Fibroblast of lung (primary cell): ENCODE results near the gene SPDL1. TPM values are rescaled to one million over a fixed set of nuclear protein-coding genes. Genes with fewer than 3 reads are reported as not detected.

ENCODE experiments used
- DNase-seq, 2 donors: peaks; one replicate each; pipeline versions ENCODE4 v3.0.0 to v3.0.0-alpha.2; 2010; ENCODE audit warnings: low read depth in 2 of 2
- H2AFZ ChIP-seq: 2 replicates; pipeline ENCODE4 v1.5.1; 2012; ENCODE audit warnings: low read length, control low read depth, inconsistent platforms
- H3K27ac ChIP-seq: 2 replicates; pipeline ENCODE4 v1.5.1; 2011; ENCODE audit warnings: low read length, control low read depth; ENCODE audit not compliant: insufficient read depth
- H3K27me3 ChIP-seq: 2 replicates; pipeline ENCODE4 v1.5.1; 2011; ENCODE audit warnings: mild to moderate bottlenecking, low read length; ENCODE audit not compliant: control insufficient read depth, insufficient read depth
- H3K36me3 ChIP-seq: 2 replicates; pipeline ENCODE4 v1.5.1; 2011; ENCODE audit warnings: low read length; ENCODE audit not compliant: control insufficient read depth, insufficient read depth
- H3K4me1 ChIP-seq: 2 replicates; pipeline ENCODE4 v1.5.1; 2011; ENCODE audit warnings: low read length; ENCODE audit not compliant: control insufficient read depth, insufficient read depth; ENCODE audit errors: extremely low read depth
- H3K4me2 ChIP-seq: 2 replicates; pipeline ENCODE4 v1.5.1; 2011; ENCODE audit warnings: low read length, control low read depth; ENCODE audit not compliant: insufficient read depth; ENCODE audit errors: extremely low read depth
- H3K4me3 ChIP-seq, 4 experiments: fragments of 200-600 bp in 1 of 4; sonication (generic) in 1 of 4; replicated peaks in 1 of 4; 2 replicates each; pipeline ENCODE4 v1.5.1; 2011 to 2016; ENCODE audit warnings: low read length in 4 of 4, low read depth in 3 of 4, mild to moderate bottlenecking in 3 of 4, control low read depth in 2 of 4, inconsistent platforms in 1 of 4, mixed read lengths in 1 of 4; ENCODE audit not compliant: insufficient read depth in 1 of 4; ENCODE audit errors: control extremely low read depth in 1 of 4
- H3K79me2 ChIP-seq: 2 replicates; pipeline ENCODE4 v1.5.1; 2012; ENCODE audit warnings: mild to moderate bottlenecking, low read length, inconsistent platforms; ENCODE audit not compliant: control insufficient read depth, insufficient read depth
- H3K9ac ChIP-seq: 2 replicates; pipeline ENCODE4 v1.5.1; 2011; ENCODE audit warnings: mild to moderate bottlenecking, low read length, control low read depth; ENCODE audit not compliant: insufficient read depth
- H3K9me3 ChIP-seq: 2 replicates; pipeline ENCODE4 v1.5.1; 2012; ENCODE audit warnings: low read depth, low read length; ENCODE audit not compliant: control insufficient read depth, insufficient read depth
- H4K20me1 ChIP-seq: 2 replicates; pipeline ENCODE4 v1.5.1; 2011; ENCODE audit warnings: low read length; ENCODE audit not compliant: control insufficient read depth, insufficient read depth; ENCODE audit errors: extremely low read depth
- EZH2 ChIP-seq: IDR thresholded peaks from 2 replicates; pipeline ENCODE4 v1.5.1; 2012; ENCODE audit warnings: low read length, control low read depth, mild to moderate bottlenecking; ENCODE audit errors: missing control alignments
- polyA plus RNA-seq, 2 donors: library from polyadenylated mRNA; depleted of rRNA in 1 of 2; stranded (reverse) in 1 of 2; unstranded in 1 of 2; fragments of >200 nt; gene quantifications; 2 replicates each; pipeline ENCODE4 v1.2.1, GENCODE V29; 2011 to 2012; ENCODE audit warnings: missing spikeins in 1 of 2
- total RNA-seq: library from RNA; depleted of rRNA; stranded (reverse); fragments of >200 nt; gene quantifications from 2 replicates; pipeline ENCODE4 v1.2.1, GENCODE V29; 2014
- TF ChIP-seq, protein P1 (sequence below), 2 donors: IDR thresholded peaks in 1 of 2; conservative IDR thresholded peaks in 1 of 2; 1 replicate in 1 of 2; 2 replicates in 1 of 2; pipeline ENCODE4 v1.5.1; 2011 to 2012; ENCODE audit warnings: low read length in 2 of 2, control low read depth in 1 of 2, inconsistent platforms in 1 of 2, low read depth in 1 of 2, mild to moderate bottlenecking in 1 of 2

Gene SPDL1
- total and polyA plus RNA-seq, 2 donors (not counting 1 experiment from before 2014, with no cell fraction given) = 10.9 to 24.5 TPM

DNA sequence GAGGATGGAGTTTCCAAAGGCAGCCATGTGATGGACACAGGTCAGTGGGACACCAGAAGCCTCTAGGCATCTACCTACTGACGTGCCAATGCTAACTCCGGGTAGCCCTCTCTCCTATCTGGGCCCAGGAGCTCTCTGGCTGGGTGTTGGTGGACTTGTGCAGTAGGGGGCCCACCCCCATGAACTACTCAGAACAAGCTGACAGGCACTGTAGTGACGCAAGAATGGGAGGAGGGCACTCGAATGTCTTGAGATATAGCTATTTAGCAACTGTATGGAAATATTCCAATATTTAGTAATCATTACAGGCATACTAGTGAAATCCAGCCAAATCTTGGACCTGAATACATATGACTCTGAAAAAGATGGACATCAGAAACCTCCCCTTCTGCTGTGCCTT is 47.8 kb downstream of the SPDL1 start:
- no peaks in the 10 kb centered on the region for H3K79me2 ChIP-seq
- H3K9ac ChIP-seq = no peak overlapping the region
- TF ChIP-seq EZH2 = no peak
- TF ChIP-seq, protein P1, sequence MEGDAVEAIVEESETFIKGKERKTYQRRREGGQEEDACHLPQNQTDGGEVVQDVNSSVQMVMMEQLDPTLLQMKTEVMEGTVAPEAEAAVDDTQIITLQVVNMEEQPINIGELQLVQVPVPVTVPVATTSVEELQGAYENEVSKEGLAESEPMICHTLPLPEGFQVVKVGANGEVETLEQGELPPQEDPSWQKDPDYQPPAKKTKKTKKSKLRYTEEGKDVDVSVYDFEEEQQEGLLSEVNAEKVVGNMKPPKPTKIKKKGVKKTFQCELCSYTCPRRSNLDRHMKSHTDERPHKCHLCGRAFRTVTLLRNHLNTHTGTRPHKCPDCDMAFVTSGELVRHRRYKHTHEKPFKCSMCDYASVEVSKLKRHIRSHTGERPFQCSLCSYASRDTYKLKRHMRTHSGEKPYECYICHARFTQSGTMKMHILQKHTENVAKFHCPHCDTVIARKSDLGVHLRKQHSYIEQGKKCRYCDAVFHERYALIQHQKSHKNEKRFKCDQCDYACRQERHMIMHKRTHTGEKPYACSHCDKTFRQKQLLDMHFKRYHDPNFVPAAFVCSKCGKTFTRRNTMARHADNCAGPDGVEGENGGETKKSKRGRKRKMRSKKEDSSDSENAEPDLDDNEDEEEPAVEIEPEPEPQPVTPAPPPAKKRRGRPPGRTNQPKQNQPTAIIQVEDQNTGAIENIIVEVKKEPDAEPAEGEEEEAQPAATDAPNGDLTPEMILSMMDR (conservative IDR thresholded peaks at IDR 0.05 in 1 of 2, IDR thresholded peaks at IDR 0.05 in 1 of 2; ENCODE audit: low read depth in 1 of 2, low read length in 2 of 2) = no peak
- H2AFZ ChIP-seq = no peak overlapping the region
- H3K27ac ChIP-seq = no peak overlapping the region
- peaks cover 15% of the 10 kb centered on the region for H3K4me1 ChIP-seq
- H3K4me3 ChIP-seq = no peak overlapping the region
- H3K4me2 ChIP-seq = no peak overlapping the region
- no peaks in the 10 kb centered on the region for H3K27me3 ChIP-seq
- DNase-seq = peak; percentile 25 to 91
- no peaks in the 10 kb centered on the region for H3K36me3 ChIP-seq
- no peaks in the 10 kb centered on the region for H3K9me3 ChIP-seq
- H4K20me1 ChIP-seq = no peaks in the 10 kb centered on the region

DNA sequence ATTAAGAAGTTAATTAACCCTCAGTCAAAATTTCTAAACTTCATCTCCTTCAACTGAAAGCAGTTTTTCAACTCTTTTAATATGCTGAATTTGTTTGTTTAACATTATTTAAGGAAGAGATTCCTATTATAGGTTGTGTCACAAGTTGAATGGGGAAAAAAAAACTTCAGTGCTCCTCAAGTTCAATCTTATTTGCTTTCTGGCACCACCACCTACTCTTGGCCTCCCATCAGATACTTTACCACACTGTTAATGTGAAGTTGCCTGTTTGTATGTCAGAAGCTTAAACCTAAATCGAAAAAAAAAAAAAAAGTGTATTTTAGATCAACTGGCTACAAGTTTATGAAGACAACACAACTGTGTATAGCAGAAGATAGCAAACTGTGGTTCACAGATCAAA is 49.4 kb downstream of the SPDL1 start:
- no peaks in the 10 kb centered on the region for H3K9me3 ChIP-seq
- TF ChIP-seq, protein P1 (conservative IDR thresholded peaks at IDR 0.05 in 1 of 2, IDR thresholded peaks at IDR 0.05 in 1 of 2; ENCODE audit: low read depth in 1 of 2, low read length in 2 of 2) = no peak
- TF ChIP-seq EZH2 = no peak
- no peak overlapping the region for H3K9ac ChIP-seq
- H2AFZ ChIP-seq = no peak overlapping the region
- no peaks in the 10 kb centered on the region for H3K36me3 ChIP-seq
- no peaks in the 10 kb centered on the region for H3K27me3 ChIP-seq
- H3K27ac ChIP-seq = no peak overlapping the region
- no peak for DNase-seq
- H4K20me1 ChIP-seq = no peaks in the 10 kb centered on the region
- H3K4me2 ChIP-seq = no peak overlapping the region
- no peak overlapping the region for H3K4me3 ChIP-seq
- no peaks in the 10 kb centered on the region for H3K79me2 ChIP-seq
- peaks cover 9% of the 10 kb centered on the region for H3K4me1 ChIP-seq

DNA sequence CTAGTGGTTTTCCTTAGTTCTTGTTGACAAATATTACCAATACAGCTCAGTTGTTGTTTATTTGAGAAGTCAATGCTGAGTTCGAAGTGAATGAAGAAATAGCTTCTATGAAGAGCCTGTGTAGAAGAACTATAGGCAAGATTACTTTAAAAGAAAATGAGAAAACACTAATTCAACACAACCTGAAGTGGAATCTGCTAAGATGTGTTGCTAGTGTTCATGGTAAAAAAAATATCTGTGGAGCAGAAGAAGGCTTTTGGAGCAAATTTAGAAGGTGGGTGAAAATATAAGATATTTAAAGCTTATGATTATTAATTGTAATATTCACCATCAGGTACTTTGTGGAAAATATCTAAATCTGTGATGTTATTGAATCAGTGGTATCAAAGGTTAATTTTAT is 51.0 kb downstream of the SPDL1 start:
- no peak overlapping the region for H3K9ac ChIP-seq
- no peak overlapping the region for H2AFZ ChIP-seq
- H3K9me3 ChIP-seq = no peaks in the 10 kb centered on the region
- no peaks in the 10 kb centered on the region for H4K20me1 ChIP-seq
- no peak for DNase-seq
- peaks cover 7% of the 10 kb centered on the region for H3K4me1 ChIP-seq
- no peaks in the 10 kb centered on the region for H3K27me3 ChIP-seq
- no peaks in the 10 kb centered on the region for H3K36me3 ChIP-seq
- TF ChIP-seq, protein P1 (conservative IDR thresholded peaks at IDR 0.05 in 1 of 2, IDR thresholded peaks at IDR 0.05 in 1 of 2; ENCODE audit: low read depth in 1 of 2, low read length in 2 of 2) = no peak
- no peak for TF ChIP-seq EZH2
- H3K4me2 ChIP-seq = no peak overlapping the region
- H3K4me3 ChIP-seq = no peak overlapping the region
- H3K27ac ChIP-seq = no peak overlapping the region
- H3K79me2 ChIP-seq = no peaks in the 10 kb centered on the region
